Astrocyte (in vitro differentiated cells and primary cell): ENCODE data around the gene GABBR2. TPM values are rescaled to one million over a fixed set of nuclear protein-coding genes. Genes with fewer than 3 reads are reported as not detected.

ENCODE experiments used
- DNase-seq: peaks from one replicate; pipeline ENCODE4 v3.0.0-alpha.2; 2010; ENCODE audit warnings: low read depth
- FAIRE-seq: peaks from 2 replicates; lab custom pipeline; 2011; peaks lifted over from hg19 to GRCh38; lab: Jason Lieb, UNC
- H2AFZ ChIP-seq: 2 replicates; pipeline ENCODE4 v1.6.0; 2012; ENCODE audit warnings: low read depth, low read length, inconsistent platforms
- H3K27ac ChIP-seq: 2 replicates; pipeline ENCODE4 v1.5.1; 2011; ENCODE audit warnings: low read depth, low read length, inconsistent platforms
- H3K27me3 ChIP-seq: 2 replicates; pipeline ENCODE4 v1.6.0; 2011; ENCODE audit warnings: low read length, inconsistent platforms; ENCODE audit not compliant: insufficient read depth
- H3K36me3 ChIP-seq: 2 replicates; pipeline ENCODE4 v1.5.1; 2011; ENCODE audit warnings: low read length, inconsistent platforms; ENCODE audit not compliant: insufficient read depth
- H3K4me1 ChIP-seq: 2 replicates; pipeline ENCODE4 v1.5.1; 2011; ENCODE audit warnings: low read length, inconsistent platforms; ENCODE audit not compliant: insufficient read depth
- H3K4me2 ChIP-seq: 2 replicates; pipeline ENCODE4 v1.6.0; 2012; ENCODE audit warnings: low read length, inconsistent platforms
- H3K4me3 ChIP-seq: 2 replicates; pipeline ENCODE4 v1.5.1; 2011; ENCODE audit warnings: low read depth, mild to moderate bottlenecking, low read length, inconsistent platforms; ENCODE audit not compliant: insufficient read depth
- H3K79me2 ChIP-seq: 2 replicates; pipeline ENCODE4 v1.6.0; 2012; ENCODE audit warnings: mild to moderate bottlenecking, low read length, inconsistent platforms; ENCODE audit not compliant: insufficient read depth
- H3K9ac ChIP-seq: 2 replicates; pipeline ENCODE4 v1.6.0; 2012; ENCODE audit warnings: mild to moderate bottlenecking, low read length, inconsistent platforms
- H3K9me3 ChIP-seq: 2 replicates; pipeline ENCODE4 v1.5.1; 2012; ENCODE audit warnings: low read depth, mild to moderate bottlenecking, low read length, inconsistent platforms; ENCODE audit not compliant: insufficient read depth
- H4K20me1 ChIP-seq: 2 replicates; pipeline ENCODE4 v1.6.0; 2012; ENCODE audit warnings: low read length, inconsistent platforms; ENCODE audit not compliant: insufficient read depth
- H3K27ac Mint-ChIP-seq: one replicate; pipeline ENCODE4 v1.8.0; 2021; ENCODE audit warnings: mild to moderate bottlenecking, mixed read lengths; ENCODE audit not compliant: unreplicated experiment
- H3K27me3 Mint-ChIP-seq: one replicate; pipeline ENCODE4 v1.8.0; 2021; ENCODE audit warnings: low read depth, mixed read lengths; ENCODE audit not compliant: unreplicated experiment
- H3K36me3 Mint-ChIP-seq: one replicate; pipeline ENCODE4 v1.8.0; 2021; ENCODE audit warnings: low read depth, mixed read lengths; ENCODE audit not compliant: unreplicated experiment
- H3K4me1 Mint-ChIP-seq: one replicate; pipeline ENCODE4 v1.8.0; 2021; ENCODE audit warnings: low read depth, mixed read lengths; ENCODE audit not compliant: unreplicated experiment
- H3K4me3 Mint-ChIP-seq: one replicate; pipeline ENCODE4 v1.8.0; 2021; ENCODE audit warnings: mild to moderate bottlenecking, moderate library complexity, mixed read lengths; ENCODE audit not compliant: unreplicated experiment
- H3K9me3 Mint-ChIP-seq: one replicate; pipeline ENCODE4 v1.8.0; 2021; ENCODE audit warnings: mild to moderate bottlenecking, mixed read lengths; ENCODE audit not compliant: unreplicated experiment
- CTCF ChIP-seq: IDR thresholded peaks from 2 replicates; pipeline ENCODE4 v1.5.1; 2011; ENCODE audit warnings: low read depth, mild to moderate bottlenecking, inconsistent platforms, low read length, moderate library complexity; ENCODE audit not compliant: insufficient read depth
- EZH2 ChIP-seq: IDR thresholded peaks from 2 replicates; pipeline ENCODE4 v1.6.1; 2012; ENCODE audit warnings: mild to moderate bottlenecking, low read length, inconsistent platforms; ENCODE audit not compliant: insufficient read depth
- total RNA-seq: library from RNA; stranded (reverse); gene quantifications from 2 replicates; pipeline ENCODE4 v1.2.1, GENCODE V29; 2021

GABBR2 gene
- total RNA-seq, 1 donor from 2014 or later: 2.0 TPM

DNA sequence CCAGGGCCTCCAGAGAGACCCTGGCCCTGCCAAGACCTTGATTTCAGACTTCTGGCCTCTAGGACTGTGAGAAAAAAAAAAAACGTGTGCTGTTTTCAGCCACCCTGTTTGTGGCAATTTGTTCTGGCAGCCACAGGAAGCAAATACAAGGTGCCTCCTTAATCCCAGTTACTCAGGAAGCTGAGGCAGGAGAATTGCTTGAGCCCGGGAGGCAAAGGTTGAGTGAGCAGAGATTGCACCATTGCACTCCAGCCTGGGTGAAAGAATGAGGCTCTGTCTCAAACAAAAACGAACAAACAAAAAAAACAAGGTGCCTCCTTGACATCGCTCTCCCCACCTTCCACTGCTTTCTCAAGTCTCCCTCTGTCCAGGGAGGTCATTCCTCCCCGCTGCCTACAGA, 98.0 kb downstream of the GABBR2 start:
- FAIRE-seq (no peak), DNase-seq (no peak)
- peaks cover 14% of the 10 kb centered on the region for H3K27me3 Mint-ChIP-seq
- no peaks in the 10 kb centered on the region for H3K9me3 ChIP-seq
- TF ChIP-seq EZH2: no peak
- peaks cover 12% of the 10 kb centered on the region for H3K4me1 Mint-ChIP-seq
- H3K4me3 Mint-ChIP-seq: no peak overlapping the region
- H3K4me3 ChIP-seq: no peak overlapping the region
- no peak overlapping the region for H3K9ac ChIP-seq
- no peak overlapping the region for H3K4me2 ChIP-seq
- no peaks in the 10 kb centered on the region for H3K4me1 ChIP-seq
- no peak overlapping the region for H2AFZ ChIP-seq
- H3K9me3 Mint-ChIP-seq: peaks cover 3% of the 10 kb centered on the region
- no peaks in the 10 kb centered on the region for H3K79me2 ChIP-seq
- H3K27ac Mint-ChIP-seq: peak overlapping the region; percentile 70
- H3K36me3 Mint-ChIP-seq: no peaks in the 10 kb centered on the region
- H3K36me3 ChIP-seq: no peaks in the 10 kb centered on the region
- no peaks in the 10 kb centered on the region for H4K20me1 ChIP-seq
- H3K27me3 ChIP-seq: peaks cover 2% of the 10 kb centered on the region
- H3K27ac ChIP-seq: no peak overlapping the region

- Mint-ChIP-seq H3K9me3 (no peaks in the 10 kb centered on the region), H3K4me3 (no peak overlapping the region), H3K4me1 (peaks cover 12% of the 10 kb centered on the region), H3K36me3 (no peaks in the 10 kb centered on the region), H3K27me3 (peaks cover 10% of the 10 kb centered on the region), H3K27ac (no peak overlapping the region)
- FAIRE-seq: no peak
- Histone ChIP-seq H2AFZ (no peak overlapping the region), H3K9ac (no peak overlapping the region), H3K27ac (no peak overlapping the region), H3K9me3 (no peaks in the 10 kb centered on the region), H3K4me3 (no peak overlapping the region), H3K27me3 (peaks cover 2% of the 10 kb centered on the region), H3K79me2 (no peaks in the 10 kb centered on the region), H3K4me1 (no peaks in the 10 kb centered on the region), H3K36me3 (no peaks in the 10 kb centered on the region), H4K20me1 (no peaks in the 10 kb centered on the region), H3K4me2 (no peak overlapping the region)
- DNase-seq: peak; percentile 78
- no peak for TF ChIP-seq EZH2
- no peak for TF ChIP-seq CTCF
These were observed 98.5 kb downstream of the GABBR2 start for GRCh38 chr9:98610211-98610610.

- Histone ChIP-seq H3K4me3 (no peak overlapping the region), H2AFZ (no peak overlapping the region), H3K4me1 (no peaks in the 10 kb centered on the region), H3K79me2 (no peaks in the 10 kb centered on the region), H3K27ac (no peak overlapping the region), H4K20me1 (no peaks in the 10 kb centered on the region), H3K9ac (no peak overlapping the region), H3K4me2 (no peak overlapping the region), H3K9me3 (no peaks in the 10 kb centered on the region), H3K27me3 (no peaks in the 10 kb centered on the region), H3K36me3 (no peaks in the 10 kb centered on the region)
- DNase-seq: no peak
- no peak for FAIRE-seq
- TF ChIP-seq CTCF: no peak
- Mint-ChIP-seq H3K4me3 (no peak overlapping the region), H3K27ac (no peak overlapping the region), H3K27me3 (peaks cover 9% of the 10 kb centered on the region), H3K4me1 (peaks cover 12% of the 10 kb centered on the region), H3K36me3 (no peaks in the 10 kb centered on the region), H3K9me3 (no peaks in the 10 kb centered on the region)
These were observed 99.1 kb downstream of the GABBR2 start for GRCh38 chr9:98609646-98610045.
